ENCODE measurements around the gene EML6.
"Not testable (repeated sequence)": the region's sequence is repeated elsewhere in the genome, so short reads cannot be mapped to it uniquely, and the experiment has no call there.

Gene EML6

DNA sequence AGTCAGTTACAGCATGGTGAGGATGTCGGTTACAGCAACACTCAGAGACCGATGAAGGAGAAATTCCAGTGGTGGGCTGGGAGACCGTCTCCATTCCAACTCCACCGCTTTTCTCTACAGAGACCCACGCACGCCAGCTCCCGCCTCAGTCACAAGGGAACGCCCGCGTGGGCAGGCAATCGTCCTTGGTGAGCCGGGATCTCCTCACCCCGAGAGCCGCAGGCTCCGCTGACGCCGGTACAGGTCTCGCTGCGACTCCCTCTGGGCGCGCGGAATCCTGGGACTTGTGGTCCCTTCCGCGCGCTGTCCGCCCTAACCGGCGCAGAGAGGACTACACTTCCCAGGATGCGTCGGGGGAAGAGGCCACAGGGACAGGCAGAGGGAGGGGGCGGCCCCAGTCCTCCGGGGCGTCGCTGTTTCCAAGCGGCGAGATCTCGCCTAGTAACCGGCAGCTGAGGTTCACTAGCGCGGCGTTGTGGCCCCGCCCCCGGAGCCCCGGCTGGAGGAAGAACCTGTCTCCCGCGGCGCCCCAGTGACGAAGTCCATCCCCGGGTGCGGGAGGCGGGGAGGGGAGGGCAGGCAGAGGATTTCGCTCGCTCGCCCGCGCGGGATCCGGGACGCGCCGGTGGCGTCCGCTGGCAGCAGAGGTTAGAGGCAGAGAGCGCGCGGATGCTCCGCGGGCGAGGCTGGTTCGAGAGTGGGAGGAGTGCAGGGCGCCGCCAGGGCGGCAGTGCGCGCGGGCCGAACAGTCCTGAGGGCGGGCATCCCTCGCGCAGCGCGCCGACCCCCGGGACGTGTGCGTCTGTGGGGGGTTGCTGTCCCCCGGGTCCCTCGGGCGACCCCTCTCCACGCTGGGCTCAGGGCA, at the start of gene EML6:
EML6 (plus strand) TSS at position 532 of the 865 bp plus-strand sequence. CDS start 1,400 bp downstream, outside the sequence.
- DNase-seq: peak; percentile 97

DNA sequence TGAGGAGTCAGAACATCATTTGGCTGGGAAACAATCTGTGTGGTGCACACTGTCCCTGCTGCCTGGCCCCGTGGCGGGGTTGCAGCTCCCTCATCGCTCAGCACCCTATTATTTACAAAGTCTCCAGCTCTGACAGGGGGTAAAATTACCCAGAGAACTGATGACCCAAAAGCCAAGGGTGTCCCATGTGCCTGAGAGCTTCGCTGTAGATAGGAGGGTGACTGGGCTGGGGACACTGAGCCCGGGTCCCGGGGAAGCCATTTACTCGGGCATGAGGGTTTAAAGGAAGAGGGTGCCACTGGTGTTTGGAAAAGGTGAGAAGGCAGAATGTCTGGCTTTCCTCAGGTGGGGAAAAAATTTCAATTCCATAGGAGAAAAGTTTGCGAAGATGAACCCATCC, 48.2 kb upstream of the EML6 start:
- no peak for DNase-seq

DNA sequence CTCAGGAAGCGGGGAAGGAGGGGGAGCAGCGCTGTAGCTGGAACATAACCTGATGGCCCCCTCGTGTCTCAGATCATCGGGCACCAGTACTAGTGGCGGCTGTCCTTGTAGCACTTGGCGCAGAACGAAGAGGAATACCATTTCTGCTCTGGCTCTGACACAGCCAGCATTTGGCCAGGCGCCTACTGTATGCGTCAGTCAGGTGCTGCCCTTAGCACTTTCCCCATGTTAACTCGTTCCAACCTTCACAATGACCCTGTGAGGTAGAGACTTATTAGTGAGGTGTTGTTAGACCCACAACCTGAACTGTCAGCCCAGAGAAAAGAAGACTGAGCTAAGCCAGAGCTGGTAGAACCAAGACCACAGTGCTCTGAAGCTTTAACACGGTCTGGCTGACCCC, 47.7 kb upstream of the EML6 start:
- no peak for DNase-seq

DNA sequence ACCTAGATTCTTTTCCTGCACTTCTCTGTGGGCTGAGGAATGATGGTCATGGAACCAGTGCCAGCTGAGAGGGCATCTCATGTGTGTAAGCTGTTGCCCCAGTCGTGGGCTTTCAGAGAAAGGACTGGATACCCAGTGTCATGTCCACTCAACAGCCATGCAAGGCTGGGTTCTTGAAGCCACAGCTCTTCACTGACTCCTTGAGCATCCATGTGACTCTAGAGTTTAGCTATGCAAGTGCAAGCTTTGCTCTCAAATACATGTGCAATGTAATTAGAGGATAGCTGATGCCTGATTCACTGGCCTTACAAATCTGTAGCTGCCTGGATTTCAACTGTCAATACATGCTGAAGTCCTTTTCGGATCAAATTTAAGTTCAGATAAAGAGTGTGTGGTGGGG, 46.8 kb upstream of the EML6 start:
- no peak for DNase-seq

DNA sequence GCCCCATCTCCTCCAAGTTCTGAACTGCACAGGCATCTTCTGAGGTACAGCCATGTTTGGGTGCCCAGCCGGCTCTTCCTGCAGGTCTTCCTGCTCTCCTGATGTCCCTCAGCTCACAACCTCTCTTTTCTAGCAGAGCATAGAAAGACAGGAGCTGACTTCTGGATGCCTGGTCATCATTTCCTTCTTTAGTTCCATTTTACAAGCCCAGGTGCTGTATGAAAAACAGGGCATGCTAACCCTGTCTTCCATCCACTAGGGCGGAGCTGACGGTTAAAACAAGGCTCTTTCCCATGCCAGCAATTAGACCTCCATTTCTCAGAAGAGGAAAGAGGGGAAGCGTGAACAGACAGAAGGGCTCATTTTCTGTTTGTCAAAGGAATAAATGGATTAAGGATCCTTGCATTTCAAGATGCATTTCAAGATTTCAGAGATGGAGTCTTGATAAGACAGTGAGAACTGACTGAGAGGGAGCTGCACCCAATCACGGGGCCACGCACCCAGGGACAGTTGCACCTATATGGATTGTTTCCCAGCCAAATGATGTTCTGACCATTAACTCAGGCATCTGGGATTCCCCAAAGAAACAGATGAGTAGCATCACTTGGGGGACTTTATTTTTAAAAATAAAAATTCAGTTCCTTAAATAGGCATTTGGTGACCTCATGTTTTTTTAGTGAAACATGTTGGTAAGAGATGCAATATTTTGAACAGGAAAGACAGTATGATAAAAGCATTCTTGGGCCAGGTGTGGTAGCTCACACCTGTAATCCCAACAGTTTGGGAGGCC, 45.8 kb upstream of the EML6 start:
- no peak for DNase-seq

DNA sequence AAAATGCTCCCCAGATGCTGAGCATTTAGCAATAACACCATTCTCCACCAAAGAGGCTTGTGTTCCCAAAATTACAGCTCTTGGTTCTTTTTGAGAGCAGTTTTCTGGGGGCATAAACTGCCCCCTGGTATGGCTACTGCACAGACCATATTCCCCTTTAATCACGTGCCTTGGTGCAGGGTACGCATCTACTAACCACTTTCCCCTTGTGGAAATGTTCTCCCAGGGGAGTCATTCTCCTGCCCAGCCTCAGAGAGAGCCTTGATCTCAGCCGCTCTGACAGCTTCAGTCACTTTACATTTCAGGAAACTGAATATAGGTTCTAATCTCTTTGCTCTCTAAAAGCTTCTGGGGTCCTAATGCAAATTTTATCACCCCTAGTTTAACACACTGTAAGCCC, 44.7 kb upstream of the EML6 start:
- DNase-seq: no peak

DNA sequence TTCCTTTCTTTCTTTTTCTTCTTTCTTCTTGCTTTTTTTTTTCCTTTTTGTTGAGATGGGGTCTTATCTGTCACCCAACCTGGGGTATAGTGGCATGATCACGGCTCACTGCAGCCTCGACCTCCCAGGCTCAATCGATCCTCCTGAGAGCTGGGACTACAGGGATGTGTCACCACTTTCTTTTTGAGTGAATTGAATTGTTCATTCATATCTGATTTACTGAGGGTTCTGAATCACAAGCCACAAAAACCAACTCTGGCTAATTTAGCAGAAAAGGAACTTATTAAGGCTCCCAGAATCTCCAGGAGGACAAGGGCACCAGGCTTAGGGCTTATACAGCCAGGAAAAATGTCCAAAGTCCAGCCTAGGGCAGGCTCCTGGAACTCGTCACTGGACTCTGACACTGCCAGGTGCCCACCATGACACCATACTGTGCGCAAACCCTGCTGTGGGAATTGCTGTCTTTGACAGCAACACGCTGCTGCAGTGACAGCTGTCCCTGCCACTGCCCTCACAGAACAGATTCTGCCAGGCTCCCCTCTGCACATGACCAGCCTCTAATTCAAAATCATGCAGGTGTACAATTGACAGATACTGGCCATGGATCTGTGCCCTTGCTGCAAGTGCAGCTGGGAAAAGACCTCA, 42.9 kb upstream of the EML6 start:
- no peak for DNase-seq

DNA sequence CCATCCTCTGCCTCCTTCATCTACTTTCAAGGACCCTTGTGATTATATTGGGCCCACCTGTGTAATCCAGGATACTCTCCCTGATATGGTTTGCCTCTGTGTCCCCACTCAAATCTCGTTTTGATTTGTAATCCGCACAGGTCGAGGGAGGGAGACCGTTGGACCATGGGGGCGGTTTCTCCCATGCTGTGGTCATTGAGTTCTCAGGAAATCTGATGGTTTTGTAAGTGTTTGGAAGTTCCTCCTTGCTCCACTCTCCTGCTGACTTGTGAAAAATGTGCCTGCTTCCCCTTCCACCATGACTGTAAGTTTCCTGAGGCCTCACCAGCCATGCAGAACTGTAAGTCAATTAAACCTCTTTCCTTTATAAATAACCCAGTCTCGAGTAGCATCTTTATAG, 42.0 kb upstream of the EML6 start:
- no peak for DNase-seq

DNA sequence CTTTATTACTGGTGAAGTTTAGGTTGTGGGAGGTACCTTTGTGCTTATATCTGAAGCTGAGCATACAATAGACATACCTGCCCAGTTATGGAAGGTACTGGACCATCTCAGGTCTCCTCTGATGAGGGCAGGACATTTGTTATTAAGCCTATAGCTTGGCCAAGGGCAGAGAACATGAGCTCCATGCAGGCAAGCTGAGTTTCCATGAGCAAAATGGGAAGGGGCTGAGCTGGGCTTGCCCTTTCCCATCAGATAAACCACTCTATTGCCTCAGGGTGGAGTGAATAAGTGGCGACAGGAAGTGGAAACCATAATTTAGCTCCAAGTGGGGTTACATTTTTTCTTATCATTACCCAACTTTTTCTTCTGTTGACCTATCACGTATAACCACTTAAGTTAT, 39.9 kb upstream of the EML6 start:
- DNase-seq: no peak

DNA sequence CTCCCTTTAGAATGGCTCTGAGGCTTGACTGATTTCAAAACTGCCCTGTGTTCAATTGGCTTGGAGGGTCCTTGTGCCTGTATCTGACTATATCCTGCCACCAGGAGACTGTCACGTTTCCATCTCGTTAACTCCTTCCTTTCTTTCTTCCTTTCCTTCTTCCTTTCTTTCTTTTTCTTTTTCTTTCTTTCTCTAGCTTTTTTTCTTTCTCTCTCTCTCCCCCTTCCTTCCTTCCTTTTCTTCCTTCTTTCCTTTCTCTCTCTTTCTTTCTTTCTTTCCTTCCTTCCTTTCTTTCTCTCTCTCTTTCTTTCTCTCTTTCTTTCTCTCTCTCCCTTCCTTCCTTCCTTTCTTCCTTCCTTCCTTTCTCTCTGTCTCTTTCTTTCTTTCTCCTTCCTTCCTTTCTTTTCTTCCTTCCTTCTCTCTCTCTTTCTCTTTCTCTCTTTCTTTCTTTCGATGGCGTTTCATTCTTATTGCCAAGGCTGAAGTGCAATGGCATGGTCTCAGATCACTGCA, 38.1 kb upstream of the EML6 start:
- no peak for DNase-seq

DNA sequence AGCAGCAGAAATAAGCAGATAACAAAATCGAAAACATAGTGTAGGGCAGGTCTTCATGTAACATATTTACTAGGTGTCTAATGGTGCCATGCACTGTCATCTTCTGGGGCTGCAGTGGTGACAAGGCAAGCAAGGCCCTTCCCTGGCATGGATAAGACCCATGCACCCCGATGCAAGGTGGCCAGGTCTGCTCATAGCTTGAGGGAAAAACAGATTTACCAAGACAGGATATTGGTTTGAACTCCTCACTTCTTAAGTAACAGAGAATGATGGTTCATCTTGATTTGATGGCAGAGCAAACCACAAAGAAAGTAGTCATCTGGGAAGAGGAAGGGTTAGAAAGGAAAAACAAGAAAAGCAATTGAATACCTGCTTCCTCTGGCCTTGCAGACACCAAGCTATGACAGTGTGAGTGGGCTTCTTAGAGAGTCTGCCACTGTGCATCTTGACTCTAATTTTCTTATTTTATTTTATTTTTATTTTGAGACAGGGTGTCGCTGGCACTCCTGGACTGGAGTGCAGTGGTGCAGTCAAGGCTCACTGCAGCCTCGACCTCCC, 35.8 kb upstream of the EML6 start:
- DNase-seq: no peak

DNA sequence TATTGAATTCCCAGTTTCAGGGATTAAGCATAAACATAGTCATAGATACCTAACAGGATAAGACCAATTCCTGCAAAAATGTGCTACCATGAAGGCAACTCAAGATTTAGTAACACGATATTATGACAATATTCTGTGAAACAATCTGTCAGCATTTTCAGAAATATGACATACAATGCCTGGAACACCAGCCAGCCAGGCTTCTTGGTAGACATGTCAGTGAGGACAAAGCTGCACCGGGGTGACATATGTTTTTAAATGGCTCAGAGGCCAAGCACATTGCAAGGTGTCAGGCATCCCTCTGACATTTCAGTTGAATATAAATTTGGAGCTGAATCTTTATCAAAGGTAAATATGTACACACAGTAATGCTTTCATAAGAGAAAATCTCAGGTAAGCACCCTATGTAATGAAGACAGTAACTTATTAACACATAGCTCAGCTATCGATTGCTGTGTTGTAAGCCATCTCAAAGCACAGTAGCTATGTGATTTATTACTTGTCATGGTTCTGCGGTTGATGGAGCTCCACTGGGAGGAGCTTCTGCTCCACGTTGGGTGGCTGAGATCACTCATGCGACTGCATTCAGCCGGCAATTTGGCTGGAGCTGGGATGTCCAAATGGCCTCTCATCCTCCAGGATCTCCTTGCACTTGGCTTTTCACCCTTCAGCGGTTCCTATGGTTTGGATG, 31.9 kb upstream of the EML6 start:
- DNase-seq: no peak

DNA sequence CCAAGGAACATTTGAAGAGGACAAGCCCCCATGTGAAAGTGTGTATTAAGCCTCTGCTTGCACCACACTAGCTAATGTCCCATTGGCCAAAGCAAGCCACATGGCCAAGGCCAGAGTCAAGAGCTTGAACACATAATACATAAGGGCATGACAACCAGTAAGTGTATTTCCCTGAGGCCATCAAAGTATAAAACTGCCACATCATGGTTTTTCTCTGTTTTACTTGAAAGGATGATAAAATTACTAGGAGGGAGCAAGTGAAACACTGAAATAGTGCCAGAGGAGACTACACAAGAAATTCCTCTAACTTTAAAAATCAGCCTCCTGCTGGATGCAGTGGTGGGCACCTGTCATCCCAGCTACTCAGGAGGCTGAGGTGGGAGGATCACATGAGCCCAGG, 30.9 kb upstream of the EML6 start:
- no peak for DNase-seq

DNA sequence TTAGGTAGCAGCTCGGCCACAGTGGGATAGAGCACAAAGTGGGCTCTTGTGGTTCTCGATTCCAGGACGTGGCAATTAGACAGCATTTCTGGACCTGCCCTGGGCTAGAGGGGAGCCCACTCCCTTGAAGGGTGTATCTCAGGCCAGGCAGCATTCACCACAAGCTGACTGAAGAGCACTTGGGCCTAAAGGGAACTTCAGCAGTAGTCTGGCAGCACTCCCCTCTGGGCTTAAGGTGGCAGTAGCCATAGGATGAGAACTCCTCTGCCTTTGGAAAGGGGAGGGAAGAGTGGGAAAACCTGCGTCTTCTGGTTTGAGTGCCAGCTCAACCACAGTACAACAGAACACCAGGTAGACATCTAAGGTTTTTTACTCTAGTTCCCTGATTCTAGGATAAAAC, 28.1 kb upstream of the EML6 start:
- DNase-seq: no peak

DNA sequence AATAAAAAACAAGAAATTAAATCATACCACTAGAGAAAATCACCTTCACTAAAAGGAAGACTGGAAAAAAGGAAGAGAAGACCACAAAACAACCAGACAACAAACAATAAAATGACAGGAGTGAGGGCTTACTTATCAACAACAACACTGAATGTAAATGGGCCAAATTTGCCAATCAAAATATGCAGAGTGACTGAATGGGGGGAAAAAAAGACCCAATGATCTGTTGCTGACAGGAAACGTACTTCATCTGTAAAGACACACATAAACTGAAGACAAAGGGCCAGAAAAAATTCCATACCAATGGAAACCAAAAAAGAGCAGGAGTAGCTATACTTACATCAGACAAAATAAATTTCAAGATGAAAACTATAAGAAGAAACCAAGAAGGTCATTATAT, 25.5 kb upstream of the EML6 start:
- DNase-seq: no peak

DNA sequence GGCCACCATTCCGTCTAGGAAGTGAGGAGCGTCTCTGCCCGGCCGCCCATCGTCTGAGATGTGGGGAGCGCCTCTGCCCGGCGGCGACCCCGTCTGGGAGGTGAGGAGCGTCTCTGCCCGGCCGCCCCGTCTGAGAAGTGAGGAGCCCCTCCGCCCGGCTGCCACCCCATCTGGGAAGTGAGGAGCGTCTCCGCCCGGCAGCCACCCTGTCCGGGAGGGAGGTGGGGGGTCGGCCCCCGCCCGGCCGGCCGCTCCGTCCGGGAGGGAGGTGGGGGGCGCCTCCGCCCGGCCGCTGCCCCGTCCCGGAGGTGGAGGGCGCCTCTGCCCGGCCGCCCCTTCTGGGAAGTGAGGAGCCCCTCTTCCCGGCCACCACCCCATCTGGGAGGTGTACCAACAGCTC, 24.5 kb upstream of the EML6 start:
- DNase-seq: not testable (repeated sequence)

DNA sequence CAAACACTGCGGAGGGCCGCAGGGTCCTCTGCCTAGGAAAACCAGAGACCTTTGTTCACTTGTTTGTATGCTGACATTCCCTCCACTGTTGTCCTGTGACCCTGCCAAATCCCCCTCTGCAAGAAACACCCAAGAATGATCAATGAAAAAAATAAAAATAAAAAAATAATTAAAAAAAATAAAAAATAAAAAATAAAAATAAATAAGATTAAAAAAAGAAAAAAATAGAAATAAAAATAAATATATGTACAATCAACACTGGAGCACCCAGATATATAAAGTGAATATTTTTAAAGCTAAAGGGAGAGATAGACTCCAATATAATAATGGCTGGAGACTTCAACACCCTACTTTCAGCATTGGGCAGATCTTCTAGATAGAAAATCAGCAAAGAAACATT, 23.8 kb upstream of the EML6 start:
- DNase-seq: no peak

DNA sequence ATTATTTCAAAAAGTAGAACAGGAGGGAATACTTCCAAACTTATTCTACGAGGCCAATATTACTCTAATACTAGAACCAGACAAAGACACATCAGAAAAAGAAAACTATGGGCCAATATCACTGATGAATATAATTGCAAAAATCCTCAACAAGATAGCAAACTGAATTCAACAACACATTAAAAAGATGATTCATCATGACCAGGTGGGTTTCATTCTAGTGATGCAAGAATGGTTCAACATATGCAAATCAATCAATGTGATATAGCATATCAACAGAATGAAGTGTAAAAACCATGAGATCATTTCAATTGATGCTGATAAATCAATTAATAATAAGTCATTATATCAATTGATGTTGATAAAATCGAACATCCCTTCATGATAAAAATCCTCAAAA, 22.4 kb upstream of the EML6 start:
- no peak for DNase-seq

DNA sequence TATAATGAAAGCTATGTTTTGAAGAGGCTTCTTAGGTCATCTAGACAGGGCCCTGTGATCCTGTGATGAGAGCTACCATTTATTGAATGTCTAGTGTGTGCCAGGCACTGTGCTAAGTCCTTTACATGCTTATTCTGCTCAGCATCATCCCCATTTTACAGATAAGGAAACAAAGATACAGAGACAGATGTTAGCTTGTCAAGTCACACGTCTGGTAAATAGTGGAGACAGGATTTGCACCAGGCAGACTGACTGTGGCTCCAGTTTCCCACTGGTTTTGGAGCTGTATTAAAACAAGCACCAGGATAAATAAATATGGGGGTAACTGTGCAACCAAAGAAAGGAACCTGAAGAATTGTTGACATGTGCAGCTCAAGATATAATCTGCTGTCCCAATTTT, 19.2 kb upstream of the EML6 start:
- DNase-seq: no peak

DNA sequence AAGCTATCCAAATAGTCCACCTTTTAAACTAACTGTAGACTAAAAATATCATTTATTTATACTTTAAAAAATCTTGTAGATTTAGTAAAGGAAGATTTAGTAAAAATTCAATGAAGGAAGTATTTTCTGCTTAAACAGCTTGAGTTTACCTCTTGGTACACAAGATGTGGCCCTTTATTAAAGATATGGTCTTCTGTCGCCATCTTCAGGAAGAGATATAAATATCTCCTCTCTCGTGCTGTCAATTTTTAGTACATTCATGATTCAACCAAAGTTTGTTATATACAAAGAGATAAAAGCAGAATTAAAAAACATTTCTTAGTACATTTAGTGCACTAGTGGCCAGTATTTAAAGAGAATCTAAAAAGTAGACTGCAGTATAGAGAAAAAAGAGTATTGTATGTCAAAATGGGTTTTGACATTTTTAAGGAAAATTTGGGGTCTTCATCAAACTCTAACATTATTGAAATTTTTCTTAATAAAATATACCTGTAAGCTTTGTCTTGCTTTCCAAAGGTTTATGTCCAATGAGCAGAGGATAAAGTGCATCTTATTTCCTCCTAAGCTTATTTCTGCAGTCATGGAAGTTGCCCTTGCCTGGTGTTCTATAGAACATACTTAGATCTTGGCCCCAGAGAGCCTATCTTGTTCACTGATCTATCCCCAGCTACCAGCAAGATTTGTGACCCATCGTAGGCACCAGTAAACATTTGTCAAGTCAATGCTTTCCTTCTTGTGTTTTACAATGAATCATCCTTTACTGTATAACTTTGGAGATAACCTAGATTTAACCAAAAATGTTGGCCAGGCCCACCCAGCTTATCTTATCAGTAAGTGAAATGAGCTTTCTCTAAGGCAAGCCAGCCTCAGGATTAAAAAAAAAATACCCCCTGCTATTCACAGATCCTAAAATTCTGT, 18.5 kb upstream of the EML6 start:
- DNase-seq: peak; percentile 15

DNA sequence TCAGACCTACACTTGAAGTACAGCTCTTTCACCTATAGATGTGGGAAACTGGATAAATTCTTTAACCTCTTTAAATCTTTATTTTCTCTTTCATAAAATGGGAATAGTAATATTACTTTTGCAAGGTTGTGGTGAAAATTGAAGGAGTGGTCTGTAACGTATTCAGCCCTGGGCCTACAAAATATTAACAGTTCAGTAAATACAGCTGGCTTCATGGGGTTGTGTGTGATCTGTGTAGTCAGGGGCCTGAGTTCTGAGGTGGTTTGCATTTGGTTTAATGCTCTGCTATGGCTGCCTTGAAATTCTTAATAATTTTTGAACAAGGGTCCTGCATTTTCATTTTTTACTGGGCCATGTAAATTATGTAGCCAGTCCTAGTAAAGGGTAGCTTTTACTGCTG, 16.8 kb upstream of the EML6 start:
- DNase-seq: no peak
